NCI-H2029 treated with DMSO at 0.1 percent for 48 hours (cell line): ENCODE measurements around the gene UTP4.

Experiments
- DNase-seq: peaks from one replicate; lab custom pipeline; 2025; lab: John Stamatoyannopoulos, UW

Gene UTP4

DNA sequence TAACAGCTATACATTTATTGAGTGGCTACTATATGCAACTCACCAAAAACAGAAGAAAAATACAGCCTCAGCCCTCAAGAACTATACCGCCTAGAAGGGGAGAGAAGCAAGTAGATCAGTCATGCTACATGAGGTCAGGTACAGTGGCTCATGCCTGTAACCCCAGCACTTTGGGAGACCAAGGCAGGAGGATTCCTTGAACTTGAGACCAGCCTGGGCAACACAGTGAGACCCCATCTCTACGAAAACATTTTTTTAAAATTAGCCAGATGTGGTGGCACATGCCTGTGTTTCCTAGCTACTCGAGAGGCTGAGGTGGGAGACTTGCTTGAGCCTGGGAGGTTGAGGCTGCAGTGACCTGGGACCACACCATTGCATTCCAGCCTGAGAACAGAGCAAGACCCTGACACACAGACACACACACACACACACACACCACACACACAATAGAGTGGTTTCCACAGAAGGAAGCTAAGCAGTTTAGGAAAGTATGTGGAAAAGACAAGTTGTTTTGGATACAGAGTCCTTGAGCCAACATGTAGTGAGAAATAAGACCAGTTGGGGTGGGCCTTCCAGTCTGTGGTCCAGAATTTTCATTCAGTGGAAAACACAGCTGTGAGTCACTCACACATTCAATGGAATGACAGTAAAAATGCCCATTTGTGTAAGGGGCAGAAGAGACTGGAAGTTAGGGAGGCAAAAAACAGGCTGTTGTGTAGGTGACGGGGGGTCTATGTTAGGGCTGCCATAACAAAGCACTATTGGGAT is 43.8 kb downstream of the UTP4 start:
- no peak for DNase-seq

DNA sequence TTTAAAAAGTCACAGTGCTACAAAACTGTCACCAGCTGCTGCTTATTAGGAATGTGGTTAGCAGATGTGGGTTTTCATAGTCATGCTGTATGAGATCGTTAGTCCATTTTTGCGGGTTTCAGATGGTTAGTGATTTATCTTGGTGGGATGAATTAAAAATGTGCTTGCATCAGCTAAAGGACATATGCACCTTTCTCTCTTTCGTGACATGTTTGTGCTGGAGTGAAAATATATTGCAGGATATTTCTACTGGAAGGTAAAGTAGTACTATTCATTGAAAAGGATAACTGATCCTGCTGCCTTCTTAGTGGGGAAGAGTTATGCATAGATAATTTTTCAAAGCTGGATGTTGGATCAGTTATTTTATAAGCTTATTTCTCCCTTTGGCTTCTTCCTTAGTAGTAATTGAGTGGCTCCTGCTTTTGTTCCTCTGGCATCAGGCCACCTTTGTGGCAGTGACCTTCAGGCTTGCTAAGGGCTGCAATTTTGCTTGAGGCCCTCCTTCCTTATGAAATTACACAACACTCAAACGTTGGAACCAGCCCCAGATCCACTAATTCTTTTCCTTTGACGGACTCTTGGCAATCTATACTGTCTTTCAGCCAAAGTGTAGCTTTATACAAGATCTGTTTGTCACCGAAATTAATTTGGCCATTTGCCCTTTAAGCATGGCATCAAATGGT is 47.0 kb downstream of the UTP4 start:
- DNase-seq = peak; percentile 61

DNA sequence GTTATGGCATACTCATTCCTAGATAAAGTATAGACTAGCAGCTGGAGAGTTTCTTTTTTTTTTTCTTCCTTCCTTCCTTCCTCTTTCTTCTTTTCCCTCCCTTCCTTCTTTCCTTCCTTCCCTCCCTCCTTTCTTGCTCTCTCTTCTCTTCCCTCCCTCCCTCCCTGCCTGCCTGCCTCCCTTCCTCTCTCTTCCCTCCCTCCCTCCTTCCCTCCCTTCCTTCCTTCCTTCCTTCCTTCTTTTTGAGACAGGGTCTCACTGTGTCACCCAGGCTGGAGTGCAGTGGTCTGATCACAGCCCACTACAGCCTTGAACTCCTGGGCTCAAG is 47.5 kb downstream of the UTP4 start:
- DNase-seq = no peak

DNA sequence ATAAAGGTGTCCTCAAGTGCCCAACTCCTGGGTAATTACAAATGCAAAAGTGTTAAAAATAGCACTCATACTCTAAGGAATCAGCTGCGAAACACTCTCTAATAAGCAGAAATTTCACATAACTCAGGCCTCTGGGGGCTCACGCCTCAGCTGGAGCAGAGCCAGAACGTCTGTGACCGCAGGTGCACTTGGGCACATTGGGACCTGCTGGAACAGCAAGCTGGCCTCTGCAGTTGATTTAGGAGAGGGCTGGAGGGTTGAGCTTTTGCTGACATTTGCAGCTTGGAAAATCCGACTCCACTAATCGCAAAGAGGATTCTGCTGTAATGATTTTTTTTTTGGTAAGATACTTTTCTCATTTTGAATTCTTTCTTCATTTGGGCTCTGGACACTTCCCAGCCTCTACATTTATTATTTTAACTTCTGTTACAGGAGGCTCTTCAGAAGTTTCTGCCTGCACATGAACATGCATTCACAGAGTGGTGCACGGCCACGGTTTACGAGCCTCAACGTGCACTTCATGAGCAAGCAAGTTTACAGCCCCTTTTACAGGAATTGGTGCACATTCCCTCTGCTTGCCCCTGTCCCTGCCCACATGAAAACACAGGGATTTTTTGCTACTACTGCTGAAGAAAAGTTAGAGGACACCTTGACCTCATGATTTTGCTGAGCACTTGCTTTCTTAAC is 50.4 kb downstream of the UTP4 start:
- DNase-seq = no peak

DNA sequence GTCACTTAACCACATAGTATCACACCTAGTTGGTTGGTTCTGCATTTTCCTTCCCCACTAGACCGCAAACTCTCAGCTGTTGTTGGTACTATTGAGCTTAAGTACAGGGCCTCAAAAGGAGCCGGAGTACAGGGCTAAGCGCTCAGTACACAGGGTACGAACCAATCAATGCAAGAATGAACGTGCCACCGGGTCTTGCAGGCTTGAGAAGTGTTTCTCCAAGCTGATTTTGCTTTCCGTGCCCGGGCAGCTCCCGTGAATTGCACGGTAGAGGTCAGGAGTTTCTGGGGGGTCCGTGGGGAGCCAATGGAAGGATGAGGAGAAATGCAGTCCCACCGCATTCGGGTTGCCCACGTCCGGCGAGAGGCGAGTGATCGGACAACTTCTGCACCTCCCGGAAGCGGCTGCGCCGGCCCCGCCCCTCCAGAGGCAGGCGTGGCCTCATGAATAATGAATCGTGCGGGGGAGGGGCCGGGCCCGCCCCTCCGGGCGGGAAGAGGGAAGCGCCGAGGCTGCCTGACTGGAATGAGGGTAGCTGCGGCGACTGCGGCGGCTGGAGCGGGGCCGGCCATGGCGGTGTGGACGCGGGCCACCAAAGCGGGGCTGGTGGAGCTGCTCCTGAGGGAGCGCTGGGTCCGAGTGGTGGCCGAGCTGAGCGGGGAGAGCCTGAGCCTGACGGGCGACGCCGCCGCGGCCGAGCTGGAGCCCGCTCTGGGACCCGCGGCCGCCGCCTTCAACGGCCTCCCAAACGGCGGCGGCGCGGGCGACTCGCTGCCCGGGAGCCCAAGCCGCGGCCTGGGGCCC is 54.4 kb downstream of the UTP4 start, which contains the start of gene SNTB2:
SNTB2 (plus strand) TSS at position 523 of the 804 bp plus-strand sequence; CDS start at position 526, 3 bp downstream.
- no peak for DNase-seq

DNA sequence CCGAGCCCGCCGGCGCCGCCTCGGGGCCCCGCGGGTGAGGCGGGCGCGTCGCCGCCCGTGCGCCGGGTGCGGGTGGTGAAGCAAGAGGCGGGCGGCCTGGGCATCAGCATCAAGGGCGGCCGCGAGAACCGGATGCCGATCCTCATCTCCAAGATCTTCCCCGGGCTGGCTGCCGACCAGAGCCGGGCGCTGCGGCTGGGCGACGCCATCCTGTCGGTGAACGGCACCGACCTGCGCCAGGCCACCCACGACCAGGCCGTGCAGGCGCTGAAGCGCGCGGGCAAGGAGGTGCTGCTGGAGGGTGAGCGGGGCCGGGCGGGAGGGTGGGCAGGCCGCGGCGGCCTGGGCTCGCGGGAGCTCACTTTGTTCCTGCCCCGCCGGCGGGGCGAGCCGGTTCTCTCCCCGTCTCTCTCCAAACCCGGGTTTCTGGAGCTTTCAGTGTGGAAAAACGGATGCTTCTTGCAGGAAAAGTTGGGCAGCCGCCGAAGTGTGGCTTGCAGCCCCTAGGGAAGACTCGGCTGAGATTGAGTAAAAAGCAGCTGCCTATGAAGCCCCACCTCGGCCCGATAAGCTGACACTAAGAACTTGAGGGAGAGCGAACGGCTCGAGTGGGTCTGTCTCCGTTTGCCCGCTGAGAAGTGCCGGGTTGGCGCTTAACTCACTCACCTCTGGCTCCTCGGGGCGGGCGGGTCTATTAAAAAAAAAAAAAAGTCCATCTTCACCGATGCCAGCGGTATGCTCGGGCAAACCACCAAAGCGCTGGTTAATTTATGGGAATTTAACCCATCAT is 55.2 kb downstream of the UTP4 start:
- DNase-seq = no peak

DNA sequence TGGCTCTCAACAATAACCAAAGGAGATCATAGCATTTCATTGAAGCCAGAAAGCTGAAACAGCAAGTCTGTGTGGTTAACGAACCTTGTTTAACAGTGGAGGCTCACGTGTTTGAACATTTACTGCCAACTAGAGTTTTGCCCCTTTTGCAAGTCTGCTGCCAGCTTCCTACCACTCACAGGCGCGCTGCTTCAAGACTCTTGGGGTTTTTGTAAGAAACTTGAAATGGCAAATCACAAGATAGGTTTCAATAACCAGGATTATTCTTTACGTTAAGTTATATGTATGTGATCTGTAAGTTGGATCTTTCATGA is 55.7 kb downstream of the UTP4 start:
- no peak for DNase-seq

DNA sequence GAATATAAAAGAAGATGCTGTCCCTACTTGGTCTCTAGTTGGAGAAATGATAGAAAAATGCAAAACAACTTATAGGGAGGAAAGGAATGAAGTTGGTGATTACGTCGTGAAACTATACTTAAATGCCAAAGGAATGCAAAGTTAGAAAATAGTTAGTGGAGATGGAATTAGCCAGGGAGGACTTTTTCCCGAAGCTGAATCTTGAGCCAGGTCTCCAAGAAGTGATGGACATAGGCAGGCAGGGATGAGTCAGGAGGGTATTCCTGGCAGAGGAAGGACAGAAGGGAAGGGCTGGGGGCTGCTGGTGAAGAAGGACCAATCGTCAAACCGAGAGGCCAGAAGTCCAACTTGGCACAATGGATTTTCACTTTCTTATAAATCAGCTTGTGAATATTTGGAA is 56.3 kb downstream of the UTP4 start:
- DNase-seq = no peak

DNA sequence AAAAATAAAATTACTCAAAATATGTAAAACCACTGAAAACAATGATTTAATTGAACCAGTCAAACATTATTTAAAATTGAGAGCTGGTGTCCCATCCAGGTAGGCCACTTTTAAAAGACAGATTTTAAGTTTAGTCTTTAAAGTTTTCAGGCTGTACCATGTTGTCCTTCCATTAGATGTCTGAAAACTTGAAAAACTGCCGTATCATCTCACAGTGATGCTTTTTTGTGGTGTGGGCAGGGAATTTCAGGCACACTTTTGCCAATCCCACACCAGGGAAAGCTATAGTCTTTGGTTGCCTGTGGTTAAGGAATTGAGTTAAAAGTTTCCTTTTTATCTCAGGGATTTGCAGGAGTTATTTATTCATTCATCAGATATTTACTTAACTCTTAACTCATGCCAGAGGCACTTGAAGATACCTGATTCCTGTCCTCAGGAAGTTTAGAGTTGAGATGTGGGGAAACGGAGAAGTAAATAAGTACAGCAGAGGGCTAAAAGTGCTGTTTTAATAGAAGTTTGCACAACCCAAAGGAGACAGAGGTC is 57.7 kb downstream of the UTP4 start:
- DNase-seq = no peak

DNA sequence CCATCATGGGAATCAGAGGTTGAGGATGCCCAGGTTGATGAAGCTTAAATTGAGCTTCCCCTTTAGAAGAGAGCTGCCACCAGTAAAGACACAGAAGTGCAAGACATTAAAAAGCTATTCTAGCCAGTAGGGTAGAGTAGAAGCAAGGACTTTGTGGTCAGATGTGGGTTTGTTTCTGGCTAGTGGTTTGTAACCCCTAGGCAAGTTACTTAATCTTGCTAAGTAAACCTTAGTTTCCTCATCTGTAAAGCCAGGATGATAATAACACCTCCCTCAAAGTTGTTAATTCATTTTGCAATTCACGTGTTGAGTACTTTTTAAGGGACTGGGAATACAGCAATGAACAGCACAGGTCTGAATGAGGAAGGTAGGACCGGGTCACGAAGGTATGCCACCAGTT is 58.1 kb downstream of the UTP4 start:
- no peak for DNase-seq

DNA sequence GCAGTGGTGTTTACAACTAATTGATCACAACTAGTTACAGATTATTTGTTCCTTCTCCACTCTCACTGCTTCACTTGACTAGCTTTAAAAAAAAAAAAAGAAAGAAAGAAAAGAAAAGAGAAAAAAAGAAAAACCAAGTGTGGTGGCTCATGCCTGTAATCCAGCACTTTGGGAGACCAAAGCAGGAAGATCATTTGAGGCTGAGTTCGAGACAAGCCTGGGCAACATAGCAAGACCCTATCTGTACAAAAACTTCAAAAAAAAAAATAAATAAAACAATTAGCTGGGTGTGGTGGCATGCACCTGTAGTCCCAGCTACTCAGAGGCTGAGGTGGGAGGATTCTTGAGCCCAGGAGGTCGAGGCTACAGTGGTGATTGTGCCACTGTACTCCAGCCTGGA is 58.7 kb downstream of the UTP4 start:
- no peak for DNase-seq

DNA sequence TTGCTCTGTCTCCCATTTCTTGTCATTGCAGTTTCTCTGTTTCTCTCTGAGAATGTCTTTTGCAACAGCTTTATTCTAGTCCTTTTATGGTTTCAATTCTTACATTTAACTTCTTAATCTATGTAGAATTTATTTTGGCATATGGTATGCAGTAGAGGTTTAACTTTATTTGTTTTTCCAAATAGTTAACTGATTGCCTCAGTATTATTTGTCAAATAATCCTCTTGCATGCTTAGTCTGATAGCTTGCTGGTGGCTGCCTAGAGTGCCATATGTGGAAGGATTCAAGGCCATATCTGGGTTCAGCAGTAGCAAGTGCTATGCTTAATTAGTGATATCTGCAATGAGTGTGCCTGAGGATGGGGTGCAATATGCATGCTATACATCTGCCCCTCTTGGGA is 61.4 kb downstream of the UTP4 start:
- no peak for DNase-seq

DNA sequence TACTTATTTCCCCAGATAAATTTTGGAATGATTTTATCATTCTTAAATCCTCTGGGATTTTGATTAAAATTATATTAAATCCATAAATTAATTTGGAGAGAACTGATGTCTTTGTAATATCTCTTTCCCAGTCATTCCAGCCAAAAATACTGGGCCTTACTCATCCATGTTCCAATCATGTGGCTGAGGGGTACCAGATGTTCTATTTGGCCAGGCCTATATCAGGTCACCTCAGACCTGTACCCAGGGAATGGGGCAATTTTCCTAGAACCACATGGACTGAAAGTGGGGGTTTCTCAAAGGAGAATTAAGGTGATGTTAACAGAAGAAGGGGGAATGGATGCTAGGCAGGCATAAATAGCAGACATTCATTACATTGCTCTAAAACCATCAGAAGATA is 62.0 kb downstream of the UTP4 start:
- no peak for DNase-seq

DNA sequence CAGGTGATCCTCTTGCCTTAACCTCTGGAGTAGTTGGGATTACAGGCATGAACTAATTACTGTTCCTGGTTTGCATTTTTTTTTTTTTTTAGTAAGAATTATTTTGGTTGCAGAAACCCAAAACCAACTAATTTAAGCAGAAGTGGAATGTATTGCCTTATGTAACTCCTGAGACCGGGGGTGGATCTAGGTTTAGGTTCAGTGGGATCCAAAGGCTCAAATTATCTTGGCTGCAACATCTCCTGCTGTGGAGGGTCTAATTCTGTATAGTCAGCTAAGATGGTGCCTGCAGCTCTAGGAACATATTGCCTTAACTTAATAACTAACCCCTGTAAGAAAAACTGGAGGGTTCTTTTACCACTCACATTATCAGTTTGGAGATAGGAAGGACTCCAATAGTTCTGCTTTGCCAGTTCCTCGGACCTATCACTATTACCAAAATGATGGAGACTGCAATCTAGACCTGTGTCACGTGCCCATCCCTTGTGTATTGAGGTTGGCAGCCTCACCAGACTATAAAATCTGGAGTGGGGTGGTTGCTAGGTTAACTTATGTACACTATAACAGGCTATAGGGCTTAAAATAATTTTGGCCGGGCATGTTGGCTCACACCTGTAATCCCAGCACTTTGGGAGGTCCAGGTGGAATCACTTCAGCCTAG is 63.0 kb downstream of the UTP4 start:
- DNase-seq = no peak

DNA sequence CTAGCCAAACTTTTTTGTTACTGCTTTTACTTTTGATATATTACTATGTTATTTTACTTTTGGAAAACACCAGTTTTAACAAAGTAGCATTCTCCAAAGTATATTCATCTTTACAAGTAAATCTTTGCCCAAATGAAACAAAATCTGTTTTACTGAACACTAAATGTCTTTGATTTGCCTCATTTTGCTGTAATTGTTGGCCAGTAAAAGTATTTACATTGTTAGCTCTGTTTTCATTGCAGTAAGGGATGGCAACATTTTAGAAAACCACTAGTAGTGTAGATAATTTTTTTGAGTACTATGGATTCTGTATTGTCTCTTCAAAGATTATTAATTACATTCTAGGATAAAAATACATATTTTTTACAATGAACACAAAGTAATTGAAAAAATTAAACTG is 65.1 kb downstream of the UTP4 start:
- no peak for DNase-seq

DNA sequence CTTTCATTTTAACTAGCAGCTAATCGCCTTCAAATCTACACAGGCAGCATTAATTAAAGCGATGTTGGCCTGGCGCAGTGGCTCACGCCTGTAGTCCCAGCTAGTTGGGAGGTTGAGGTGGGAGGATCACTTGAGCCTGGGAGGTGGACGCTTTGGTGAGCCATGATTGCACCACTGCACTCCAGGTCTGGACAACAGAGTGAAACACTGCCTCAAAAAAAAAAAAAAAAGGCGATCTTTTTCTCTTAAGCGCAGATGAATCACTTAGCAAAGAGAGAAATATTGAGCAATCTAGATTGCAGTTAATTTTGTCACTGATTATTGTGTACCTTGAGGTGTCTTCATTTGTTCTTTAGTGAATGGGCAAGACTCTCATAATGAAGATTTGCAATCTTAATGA is 66.9 kb downstream of the UTP4 start:
- DNase-seq = no peak

DNA sequence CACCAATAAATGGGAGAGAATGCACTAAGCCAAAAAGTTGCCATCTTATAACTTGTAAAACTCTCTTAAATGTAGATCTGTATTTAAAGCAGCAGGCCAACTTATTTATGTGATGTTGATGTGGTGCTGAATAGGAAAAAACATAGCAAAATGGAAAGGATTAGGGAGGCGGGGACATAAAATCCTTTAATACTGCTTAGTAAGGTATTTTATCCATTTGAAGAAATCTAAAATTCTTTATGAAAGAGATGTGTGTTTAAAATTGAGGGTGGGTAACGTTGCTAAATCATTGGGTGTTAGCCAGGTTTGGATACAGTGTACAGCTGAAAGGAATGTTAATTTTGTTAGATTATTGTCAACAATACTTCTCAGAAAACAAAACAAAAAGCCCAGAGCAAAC is 68.8 kb downstream of the UTP4 start:
- no peak for DNase-seq

DNA sequence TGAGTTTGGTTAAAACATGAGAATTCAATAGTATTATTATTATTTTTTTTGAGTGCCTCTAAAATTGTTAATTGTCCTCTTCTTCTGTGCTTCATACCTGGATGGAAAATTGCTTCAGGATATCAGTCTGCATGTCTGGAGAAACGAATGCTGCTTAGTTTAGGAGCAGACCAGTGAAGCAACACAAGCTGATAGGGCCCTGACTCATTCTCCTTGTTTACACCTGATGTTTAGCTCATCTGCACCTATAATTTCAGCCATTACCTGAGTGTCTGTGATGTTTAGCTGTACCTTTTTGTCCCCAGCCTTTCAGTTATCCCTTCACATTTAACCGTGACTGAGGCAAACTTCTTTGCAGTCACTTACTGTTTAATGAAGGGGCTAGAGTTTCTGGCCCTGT is 69.3 kb downstream of the UTP4 start:
- DNase-seq = no peak

DNA sequence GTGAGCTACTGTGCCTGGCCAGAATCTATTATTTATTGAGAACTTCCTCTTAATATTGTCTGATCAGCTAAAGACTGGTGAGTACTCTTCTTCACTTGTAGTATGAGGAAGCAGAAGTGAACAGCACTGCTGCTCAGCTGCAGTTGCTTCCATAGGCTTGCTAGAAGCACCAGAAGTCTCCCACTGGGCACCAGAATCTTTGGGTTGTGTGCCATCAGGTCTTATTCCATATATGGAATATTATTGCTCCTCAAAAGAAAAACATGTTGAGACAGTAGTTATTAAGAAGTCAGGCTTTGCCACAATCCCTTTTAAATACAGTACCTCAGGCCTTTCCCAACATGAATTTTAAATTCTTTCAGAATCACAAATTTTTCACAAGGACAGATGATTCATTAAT is 71.7 kb downstream of the UTP4 start:
- DNase-seq = no peak

DNA sequence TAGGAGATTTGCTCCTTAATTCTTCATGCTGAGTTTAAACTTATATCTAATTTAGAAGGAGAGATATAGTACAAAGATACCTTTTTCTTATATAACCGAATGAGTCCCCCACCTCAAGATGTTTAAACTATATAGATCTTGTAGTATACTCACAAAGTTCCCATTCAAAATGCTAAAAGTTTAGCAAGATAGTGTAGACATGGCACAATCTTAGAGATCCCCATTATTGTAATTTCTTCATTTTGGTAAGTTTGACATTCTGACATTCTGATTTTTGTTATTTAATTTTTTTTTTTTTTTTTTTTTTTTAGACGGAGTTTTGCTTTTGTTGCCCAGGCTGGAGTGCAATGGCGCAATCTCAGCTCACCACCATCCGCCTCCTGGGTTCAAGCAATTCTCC is 77.3 kb downstream of the UTP4 start:
- no peak for DNase-seq

DNA sequence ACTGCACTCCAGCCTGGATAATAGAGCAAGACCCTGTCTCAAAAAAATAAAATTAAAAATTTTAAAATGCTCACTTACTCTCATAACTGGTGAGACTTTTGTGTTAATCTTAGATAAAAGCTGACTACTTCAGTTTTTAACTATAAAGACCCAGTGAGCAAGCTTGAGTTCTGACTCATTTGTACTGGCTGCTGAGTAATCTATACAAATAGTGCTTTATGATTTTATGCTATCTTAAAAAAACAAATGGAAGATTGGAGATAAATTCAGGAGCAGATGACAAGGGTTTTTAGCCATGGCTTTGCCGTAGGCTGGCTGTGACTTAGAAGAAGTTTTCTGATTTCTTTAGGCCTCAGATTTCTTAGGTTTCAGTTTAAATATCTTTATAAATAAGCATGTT is 85.0 kb downstream of the UTP4 start:
- DNase-seq = no peak
